Measurements from ENCODE around the gene ALKBH7. TPM values are rescaled to one million over a fixed set of nuclear protein-coding genes. Genes with fewer than 3 reads are reported as not detected.

Gene ALKBH7
- polyA plus RNA-seq, 1 of the 3 experiments (the other 2 are of a cell fraction) = 46.0 TPM

- DNase-seq = peak; percentile 36
- ChIA-PET POLR2A (no interaction called here), CTCF (no interaction called here)
- WGBS (ENCODE audit: low lambda C conversion rate) = 95% methylated on average over 29 of the region's 47 CpGs
- no peak for TF ChIP-seq FOXM1 (IDR thresholded peaks at IDR 0.05; ENCODE audit: low read depth)
- no peak for TF ChIP-seq GATA2 (CRISPR knock-in tag; IDR thresholded peaks at IDR 0.05)
- TF ChIP-seq ZBTB33 (IDR thresholded peaks at IDR 0.05; ENCODE audit: borderline replicate concordance, low read depth) = no peak
- no peak for TF ChIP-seq SIN3A (IDR thresholded peaks at IDR 0.05; ENCODE audit: borderline replicate concordance, low read depth, low read length)
- no peak for TF ChIP-seq GABPA (IDR thresholded peaks at IDR 0.05; ENCODE audit: low read depth)
- no peak for TF ChIP-seq POLR2AphosphoS5 (IDR thresholded peaks at IDR 0.05; ENCODE audit: low read depth, low read length)
- no peak for TF ChIP-seq CHD2 (IDR thresholded peaks at IDR 0.05; ENCODE audit: low read length, partially characterized antibody)
- no peak for TF ChIP-seq USF2 (IDR thresholded peaks at IDR 0.05; ENCODE audit: borderline replicate concordance, low read depth, low read length)
- TF ChIP-seq EP300 (IDR thresholded peaks at IDR 0.05; ENCODE audit: borderline replicate concordance in 1 of 2, low read depth in 1 of 2, low read length in 1 of 2) = no peak
- no peak for TF ChIP-seq PBX3 (IDR thresholded peaks at IDR 0.05)
- H3K36me3 ChIP-seq (replicated peaks in 1 of 2; ENCODE audit: control insufficient read depth in 1 of 2, insufficient read depth in 2 of 2, low read length in 1 of 2) = peaks cover 20 to 60% of the 10 kb centered on the region in 2 experiments
- no peaks in the 10 kb centered on the region for H3K9me2 ChIP-seq
- H3K9me3 ChIP-seq = no peaks in the 10 kb centered on the region
- H3K4me1 ChIP-seq (ENCODE audit: control insufficient read depth in 1 of 2, insufficient read depth in 2 of 2, low read depth in 1 of 2, low read length in 1 of 2) = no peaks in the 10 kb centered on the region
- no peak overlapping the region for H3K4me2 ChIP-seq
- H3K27me3 ChIP-seq (ENCODE audit: insufficient read depth) = no peaks in the 10 kb centered on the region
- no peaks in the 10 kb centered on the region for H3F3A ChIP-seq (replicated peaks; ENCODE audit: insufficient read depth)
- H4K20me1 ChIP-seq (ENCODE audit: insufficient read depth) = peaks cover 26% of the 10 kb centered on the region
- no peak overlapping the region for H3K9ac ChIP-seq
- H3K27ac ChIP-seq (ENCODE audit: low read depth in 2 of 2, low read length in 1 of 2) = no peak overlapping the region
- H3K4me3 ChIP-seq (ENCODE audit: low read depth in 2 of 2, low read length in 1 of 2) = no peak overlapping the region
- peaks cover 20% of the 10 kb centered on the region; the same call in 1 of the 2 replicates for H3K79me2 ChIP-seq (ENCODE audit: insufficient read depth)
- no peak overlapping the region for H2AFZ ChIP-seq (ENCODE audit: low read depth)
These were observed 42.4 kb downstream of the ALKBH7 start for GRCh38 chr19:6414793-6415590.

- no peak overlapping the region for H3K9ac ChIP-seq
- POLR2A ChIA-PET = no interaction called here
- H3K4me2 ChIP-seq = no peak overlapping the region
- H2AFZ ChIP-seq (ENCODE audit: low read depth) = no peak overlapping the region
- 97% methylated on average over 26 of the region's 32 CpGs for WGBS (ENCODE audit: low lambda C conversion rate)
- H3K4me3 ChIP-seq (ENCODE audit: low read depth in 2 of 2, low read length in 1 of 2) = no peak overlapping the region
- no peaks in the 10 kb centered on the region for H3K9me3 ChIP-seq
- peaks cover 33% of the 10 kb centered on the region for H4K20me1 ChIP-seq (ENCODE audit: insufficient read depth)
- H3K9me2 ChIP-seq = no peaks in the 10 kb centered on the region
- H3K27ac ChIP-seq (ENCODE audit: low read depth in 2 of 2, low read length in 1 of 2) = no peak overlapping the region
- no peaks in the 10 kb centered on the region for H3K4me1 ChIP-seq (ENCODE audit: control insufficient read depth in 1 of 2, insufficient read depth in 2 of 2, low read depth in 1 of 2, low read length in 1 of 2)
- DNase-seq = no peak
- no peaks in the 10 kb centered on the region for H3K27me3 ChIP-seq (ENCODE audit: insufficient read depth)
- peaks cover 27 to 67% of the 10 kb centered on the region in 2 experiments for H3K36me3 ChIP-seq (replicated peaks in 1 of 2; ENCODE audit: control insufficient read depth in 1 of 2, insufficient read depth in 2 of 2, low read length in 1 of 2)
- peaks cover 27% of the 10 kb centered on the region for H3K79me2 ChIP-seq (ENCODE audit: insufficient read depth)
- CTCF ChIA-PET = no interaction called here
- no peaks in the 10 kb centered on the region for H3F3A ChIP-seq (replicated peaks; ENCODE audit: insufficient read depth)
- no peak for TF ChIP-seq FOSL2 (IDR thresholded peaks at IDR 0.05; ENCODE audit: borderline replicate concordance, low read depth)
- no peak for TF ChIP-seq FOXJ3 (CRISPR knock-in tag; IDR thresholded peaks at IDR 0.05)
- no peak for TF ChIP-seq RCOR1 (IDR thresholded peaks at IDR 0.05; ENCODE audit: low read length)
- no peak for TF ChIP-seq TCF12 (IDR thresholded peaks at IDR 0.05)
- no peak for TF ChIP-seq GATA2 (CRISPR knock-in tag; IDR thresholded peaks at IDR 0.05)
- no peak for TF ChIP-seq JUND (IDR thresholded peaks at IDR 0.05)
- no peak for TF ChIP-seq TEAD4 (IDR thresholded peaks at IDR 0.05; ENCODE audit: borderline replicate concordance, insufficient read depth)
- no peak for TF ChIP-seq NFIC (IDR thresholded peaks at IDR 0.05; ENCODE audit: borderline replicate concordance)
- no peak for TF ChIP-seq GABPA (IDR thresholded peaks at IDR 0.05; ENCODE audit: low read depth)
- no peak for TF ChIP-seq ELF1 (IDR thresholded peaks at IDR 0.05)
- no peak for TF ChIP-seq POLR2AphosphoS5 (IDR thresholded peaks at IDR 0.05; ENCODE audit: low read depth, low read length)
- no peak for TF ChIP-seq TAF1 (IDR thresholded peaks at IDR 0.05; ENCODE audit: borderline replicate concordance, low read depth, low read length)
- TF ChIP-seq YY1 (IDR thresholded peaks at IDR 0.05; ENCODE audit: low read depth) = no peak
- TF ChIP-seq NRF1 (IDR thresholded peaks at IDR 0.05; ENCODE audit: low read depth, low read length) = no peak
- TF ChIP-seq SIN3A (IDR thresholded peaks at IDR 0.05; ENCODE audit: borderline replicate concordance, low read depth, low read length) = no peak
- TF ChIP-seq MEF2A (IDR thresholded peaks at IDR 0.05; ENCODE audit: borderline replicate concordance, low read depth) = no peak
- TF ChIP-seq RFX5 (IDR thresholded peaks at IDR 0.05; ENCODE audit: low read length) = no peak
These were observed 43.1 kb downstream of the ALKBH7 start for GRCh38 chr19:6415591-6416190.
